Hepatocyte (in vitro differentiated cells): Measurements from ENCODE around the gene DLK2. TPM values are rescaled to one million over a fixed set of nuclear protein-coding genes. Genes with fewer than 3 reads are reported as not detected.

ENCODE experiments used
- DNase-seq: peaks from one replicate; pipeline ENCODE4 v3.0.0-alpha.2; 2016; ENCODE audit warnings: low spot score
- H2AFZ ChIP-seq: fragments of 200-600 bp; sonication (generic); 2 replicates; pipeline ENCODE4 v1.6.0; 2016; ENCODE audit warnings: antibody characterized with exemption, mild to moderate bottlenecking
- H3K27ac ChIP-seq: fragments of 200-600 bp; sonication (generic); 2 replicates; pipeline ENCODE4 v1.5.1; 2016; ENCODE audit warnings: mild to moderate bottlenecking
- H3K27me3 ChIP-seq: fragments of 200-600 bp; sonication (generic); 2 replicates; pipeline ENCODE4 v1.6.1; 2016
- H3K36me3 ChIP-seq: fragments of 200-600 bp; sonication (generic); replicated peaks from 2 replicates; pipeline ENCODE4 v1.5.1; 2016; ENCODE audit warnings: low read depth; ENCODE audit not compliant: insufficient read depth
- H3K4me1 ChIP-seq: fragments of 200-600 bp; sonication (generic); 2 replicates; pipeline ENCODE4 v1.5.1; 2016; ENCODE audit warnings: mild to moderate bottlenecking, moderate library complexity; ENCODE audit not compliant: insufficient read depth
- H3K4me2 ChIP-seq: fragments of 200-600 bp; sonication (generic); 2 replicates; pipeline ENCODE4 v1.6.0; 2016
- H3K4me3 ChIP-seq: fragments of 200-600 bp; sonication (generic); 2 replicates; pipeline ENCODE4 v1.5.1; 2016; ENCODE audit warnings: mild to moderate bottlenecking
- H3K79me2 ChIP-seq: fragments of 200-600 bp; sonication (generic); 2 replicates; pipeline ENCODE4 v1.6.0; 2017; ENCODE audit warnings: mild to moderate bottlenecking
- H3K9me2 ChIP-seq: fragments of 200-600 bp; sonication (generic); replicated peaks from 2 replicates; pipeline ENCODE4 v1.6.0; 2017; ENCODE audit warnings: mild to moderate bottlenecking; ENCODE audit not compliant: insufficient read depth
- H3K9me3 ChIP-seq: fragments of 200-600 bp; sonication (generic); 2 replicates; pipeline ENCODE4 v1.5.1; 2016; ENCODE audit warnings: low read depth, mild to moderate bottlenecking
- H4K20me1 ChIP-seq: fragments of 200-600 bp; sonication (generic); 2 replicates; pipeline ENCODE4 v1.6.0; 2016; ENCODE audit warnings: mild to moderate bottlenecking; ENCODE audit not compliant: insufficient read depth, poor library complexity, severe bottlenecking
- EZH2 ChIP-seq: fragments of 200-600 bp; sonication (generic); IDR thresholded peaks from 2 replicates; pipeline ENCODE4 v1.6.1; 2016; ENCODE audit warnings: antibody characterized with exemption, mild to moderate bottlenecking, borderline replicate concordance
- EZH2phosphoT487 ChIP-seq: fragments of 200-600 bp; sonication (generic); IDR thresholded peaks from one replicate; pipeline ENCODE4 v1.6.1; 2018; ENCODE audit warnings: antibody characterized with exemption, mild to moderate bottlenecking, low read depth, moderate library complexity; ENCODE audit not compliant: unreplicated experiment, severe bottlenecking
- WGBS: methylation state at CpG from one replicate; pipeline ENCODE4 v1.1.6; 2016; ENCODE audit warnings: low lambda C conversion rate; ENCODE audit errors: missing lambda C conversion rate; 5-methylcytosine and 5-hydroxymethylcytosine counted together
- polyA plus RNA-seq: library from polyadenylated mRNA; unstranded; fragments of >200 nt; fragmentation: Nextera tagmentation; extraction: Ambion mirVana; gene quantifications from 2 replicates; pipeline ENCODE4 v1.2.1, GENCODE V29; 2016
- total RNA-seq: library from RNA; depleted of rRNA; stranded (reverse); fragments of >200 nt; gene quantifications from 2 replicates; pipeline ENCODE4 v1.2.3, GENCODE V29; 2014
- TF ChIP-seq, protein P1 (sequence below): fragments of 200-600 bp; sonication (generic); IDR thresholded peaks from 2 replicates; pipeline ENCODE4 v1.5.1; 2016; ENCODE audit warnings: antibody characterized with exemption, mild to moderate bottlenecking; ENCODE audit not compliant: poor library complexity

DLK2 gene
- total and polyA plus RNA-seq, 2 experiments from 2014 or later: 0.33 to 1.8 TPM

DNA sequence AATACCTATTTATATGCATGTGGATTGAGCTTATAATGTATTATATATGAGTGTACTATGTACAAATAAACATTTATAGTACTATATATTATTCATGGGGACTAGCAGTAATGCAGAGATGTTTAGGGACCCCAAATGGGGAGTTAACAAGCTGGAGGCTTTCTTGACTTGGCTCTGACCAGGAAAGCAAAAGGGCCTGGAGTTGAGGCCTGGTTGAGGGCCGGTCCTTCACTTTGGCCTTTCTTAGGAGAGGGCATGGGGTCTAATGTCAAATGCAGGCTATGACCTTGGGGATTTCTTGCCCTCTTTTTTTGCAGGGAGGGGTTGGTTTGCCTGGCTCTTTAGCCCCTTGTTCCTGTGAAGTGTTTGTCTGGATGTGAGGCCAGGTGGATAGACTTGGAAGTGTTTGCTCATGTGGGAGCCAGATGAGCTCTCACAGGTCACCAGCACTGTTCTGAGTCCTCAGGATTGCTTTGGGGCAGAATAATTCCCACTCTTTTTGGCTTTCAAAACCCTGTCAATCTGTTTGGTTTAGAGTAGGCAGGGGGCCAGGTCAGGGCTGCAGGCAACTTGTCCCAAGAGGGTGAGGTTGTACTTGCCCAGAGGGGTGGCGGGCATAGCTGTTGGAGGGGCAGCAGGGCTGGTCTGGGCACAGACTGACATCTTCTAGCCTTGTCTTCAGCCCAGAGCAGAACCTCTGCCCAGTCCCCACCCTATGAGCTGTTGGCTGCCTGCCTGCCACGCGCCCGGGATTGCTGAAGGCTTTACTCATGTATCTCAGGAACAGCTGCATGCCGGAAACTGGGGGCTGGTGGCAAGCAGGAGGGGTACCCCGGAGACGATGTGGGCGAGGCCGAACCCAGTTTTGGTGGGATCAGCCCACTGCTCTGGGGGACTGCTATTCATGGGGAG lies 36.7 kb upstream of the DLK2 start:
- peaks cover 42% of the 10 kb centered on the region for H4K20me1 ChIP-seq
- H3K4me1 ChIP-seq: peaks cover 46% of the 10 kb centered on the region
- no peaks in the 10 kb centered on the region for H3K36me3 ChIP-seq
- H2AFZ ChIP-seq: no peak overlapping the region
- peaks cover 45% of the 10 kb centered on the region for H3K79me2 ChIP-seq
- 90% methylated on average over 10 of the region's 10 CpGs for WGBS
- no peaks in the 10 kb centered on the region for H3K9me2 ChIP-seq
- TF ChIP-seq, protein P1, sequence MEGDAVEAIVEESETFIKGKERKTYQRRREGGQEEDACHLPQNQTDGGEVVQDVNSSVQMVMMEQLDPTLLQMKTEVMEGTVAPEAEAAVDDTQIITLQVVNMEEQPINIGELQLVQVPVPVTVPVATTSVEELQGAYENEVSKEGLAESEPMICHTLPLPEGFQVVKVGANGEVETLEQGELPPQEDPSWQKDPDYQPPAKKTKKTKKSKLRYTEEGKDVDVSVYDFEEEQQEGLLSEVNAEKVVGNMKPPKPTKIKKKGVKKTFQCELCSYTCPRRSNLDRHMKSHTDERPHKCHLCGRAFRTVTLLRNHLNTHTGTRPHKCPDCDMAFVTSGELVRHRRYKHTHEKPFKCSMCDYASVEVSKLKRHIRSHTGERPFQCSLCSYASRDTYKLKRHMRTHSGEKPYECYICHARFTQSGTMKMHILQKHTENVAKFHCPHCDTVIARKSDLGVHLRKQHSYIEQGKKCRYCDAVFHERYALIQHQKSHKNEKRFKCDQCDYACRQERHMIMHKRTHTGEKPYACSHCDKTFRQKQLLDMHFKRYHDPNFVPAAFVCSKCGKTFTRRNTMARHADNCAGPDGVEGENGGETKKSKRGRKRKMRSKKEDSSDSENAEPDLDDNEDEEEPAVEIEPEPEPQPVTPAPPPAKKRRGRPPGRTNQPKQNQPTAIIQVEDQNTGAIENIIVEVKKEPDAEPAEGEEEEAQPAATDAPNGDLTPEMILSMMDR: no peak
- TF ChIP-seq EZH2phosphoT487 (no peak), EZH2 (no peak)
- H3K27me3 ChIP-seq: no peaks in the 10 kb centered on the region
- no peak for DNase-seq
- H3K4me3 ChIP-seq: no peak overlapping the region
- H3K4me2 ChIP-seq: peak overlapping the region; percentile 25
- peak overlapping the region; percentile 60 for H3K27ac ChIP-seq
- H3K9me3 ChIP-seq: no peaks in the 10 kb centered on the region

GRCh38 chr6:43490523-43490939 lies 35.2 kb upstream of the DLK2 start:
- no peaks in the 10 kb centered on the region for H3K9me3 ChIP-seq
- H2AFZ ChIP-seq: no peak overlapping the region
- H3K4me1 ChIP-seq: peaks cover 32% of the 10 kb centered on the region
- H3K4me3 ChIP-seq: no peak overlapping the region
- H3K9me2 ChIP-seq: no peaks in the 10 kb centered on the region
- H3K4me2 ChIP-seq: no peak overlapping the region
- peaks cover 35% of the 10 kb centered on the region for H4K20me1 ChIP-seq
- H3K36me3 ChIP-seq: no peaks in the 10 kb centered on the region
- 78% methylated on average over 6 of the region's 6 CpGs for WGBS
- no peak for DNase-seq
- H3K79me2 ChIP-seq: peaks cover 57% of the 10 kb centered on the region
- H3K27me3 ChIP-seq: no peaks in the 10 kb centered on the region
- no peak overlapping the region for H3K27ac ChIP-seq
- TF ChIP-seq EZH2phosphoT487: no peak
- TF ChIP-seq, protein P1: no peak
- no peak for TF ChIP-seq EZH2

GRCh38 chr6:43489277-43490072 lies 34.1 kb upstream of the DLK2 start:
- Histone ChIP-seq H3K4me2 (no peak overlapping the region), H3K36me3 (no peaks in the 10 kb centered on the region), H3K9me2 (no peaks in the 10 kb centered on the region), H2AFZ (no peak overlapping the region), H3K9me3 (no peaks in the 10 kb centered on the region), H4K20me1 (peaks cover 39% of the 10 kb centered on the region), H3K27me3 (no peaks in the 10 kb centered on the region), H3K27ac (no peak overlapping the region), H3K4me3 (no peak overlapping the region), H3K4me1 (peaks cover 24% of the 10 kb centered on the region), H3K79me2 (peaks cover 57% of the 10 kb centered on the region)
- TF ChIP-seq, protein P1: no peak
- TF ChIP-seq EZH2phosphoT487 (no peak), EZH2 (no peak)
- DNase-seq: no peak
- WGBS: 84% methylated on average over 12 of the region's 12 CpGs
